ENCODE measurements around the gene DOCK2. TPM values are rescaled to one million over a fixed set of nuclear protein-coding genes. Genes with fewer than 3 reads are reported as not detected.
"Not testable (repeated sequence)": the region's sequence is repeated elsewhere in the genome, so short reads cannot be mapped to it uniquely, and the experiment has no call there.

Gene DOCK2
- total RNA-seq, 2 donors from 2014 or later: 210 to 220 TPM

DNA sequence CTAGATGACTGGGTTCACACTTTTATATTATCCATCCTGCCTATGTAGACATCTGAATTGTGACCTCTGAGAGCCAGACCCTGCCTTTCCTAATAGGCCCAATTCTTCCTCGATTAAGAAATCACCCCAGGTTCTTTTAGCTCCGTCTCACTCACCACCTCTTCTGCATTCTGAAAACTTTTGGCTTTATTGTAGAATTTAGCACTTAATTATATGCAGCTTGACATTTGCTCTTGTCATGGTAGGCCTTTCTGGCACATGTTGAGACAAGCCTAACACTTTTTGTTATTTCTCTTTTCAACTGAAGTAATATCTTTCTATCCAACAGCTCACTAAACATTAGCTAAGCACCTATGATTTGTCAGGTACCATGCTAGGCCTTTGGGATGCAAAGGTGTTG lies 180.0 kb downstream of the DOCK2 start:
- no peaks in the 10 kb centered on the region for H3K9me3 Mint-ChIP-seq
- DNase-seq (ENCODE audit: low spot score in 2 of 2) (no peak), ATAC-seq (no peak)
- H3K27ac Mint-ChIP-seq: peak overlapping the region in 1 of 2 donors; percentile 11
- H3K36me3 Mint-ChIP-seq: peaks cover 46 to 52% of the 10 kb centered on the region in 2 donors

- H3K27ac Mint-ChIP-seq: peak overlapping the region in 1 of 2 donors; percentile 41
- ATAC-seq (no peak), DNase-seq (ENCODE audit: low spot score in 2 of 2) (no peak)
- H3K36me3 Mint-ChIP-seq: peaks cover 16 to 17% of the 10 kb centered on the region in 2 donors
- H3K9me3 Mint-ChIP-seq: peaks cover 0 to 4% of the 10 kb centered on the region in 2 donors
Observed at GRCh38 chr5:169826618-169827017, 189.5 kb downstream of the DOCK2 start.

DNA sequence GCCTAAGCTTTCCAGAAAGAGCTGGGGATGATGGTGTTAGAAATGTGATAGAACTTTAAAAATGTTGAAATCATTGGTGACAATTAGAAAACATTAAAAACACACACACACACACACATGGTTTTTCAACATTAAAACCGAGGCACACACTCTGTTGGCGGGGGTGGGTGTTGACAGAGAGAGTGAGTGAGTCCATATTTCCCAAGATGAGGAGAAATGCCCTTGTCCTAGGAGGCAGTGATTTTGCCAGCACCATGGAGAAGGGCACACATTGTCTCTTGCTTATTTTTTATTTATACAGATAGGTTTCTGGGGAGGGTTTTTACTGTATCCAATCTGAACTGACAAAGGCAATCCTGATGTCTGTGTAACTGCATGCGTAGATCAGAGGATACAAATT lies 190.7 kb downstream of the DOCK2 start:
- Mint-ChIP-seq H3K36me3 (peaks cover 4 to 8% of the 10 kb centered on the region in 2 donors), H3K9me3 (no peaks in the 10 kb centered on the region), H3K27ac (peak overlapping the region in 1 of 2 donors; percentile 41)
- no peak for DNase-seq (ENCODE audit: low spot score in 2 of 2)
- ATAC-seq: peak in 1 of 2 donors; percentile 18

- no peaks in the 10 kb centered on the region for H3K9me3 Mint-ChIP-seq
- ATAC-seq (peak; percentile 79 to 86), DNase-seq (ENCODE audit: low spot score in 2 of 2) (no peak)
- peaks cover 0 to 2% of the 10 kb centered on the region in 2 donors for H3K36me3 Mint-ChIP-seq
- peak overlapping the region in 1 of 2 donors; percentile 9 for H3K27ac Mint-ChIP-seq
Observed at GRCh38 chr5:169828385-169828784, 191.3 kb downstream of the DOCK2 start.

DNA sequence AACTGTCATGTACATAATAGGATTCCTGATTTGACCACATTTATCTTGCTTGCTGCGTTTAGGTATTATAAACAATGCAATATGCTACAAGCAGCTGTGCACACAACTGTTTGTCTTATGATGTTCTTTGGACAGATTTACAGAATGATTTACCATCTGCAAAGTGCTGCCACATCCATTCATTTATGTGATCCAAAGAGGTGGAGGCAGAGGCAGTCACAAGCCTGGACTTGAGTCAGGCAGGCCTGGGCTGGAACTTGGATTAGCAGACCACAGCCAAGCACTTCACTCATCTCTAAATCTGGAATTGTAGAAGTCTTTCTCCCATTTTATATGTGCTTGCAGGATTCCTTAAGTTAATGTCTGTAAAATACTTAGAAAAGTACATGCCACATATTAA lies 194.3 kb downstream of the DOCK2 start:
- H3K36me3 Mint-ChIP-seq: peaks cover 0 to under 1% of the 10 kb centered on the region in 2 donors
- ATAC-seq (no peak), DNase-seq (ENCODE audit: low spot score in 2 of 2) (no peak)
- no peaks in the 10 kb centered on the region for H3K9me3 Mint-ChIP-seq
- H3K27ac Mint-ChIP-seq: no peak overlapping the region

- ATAC-seq (no peak), DNase-seq (ENCODE audit: low spot score in 2 of 2) (no peak)
- Mint-ChIP-seq H3K27ac (peak overlapping the region in 1 of 2 donors; percentile 61), H3K36me3 (peaks cover 0 to 5% of the 10 kb centered on the region in 2 donors), H3K9me3 (no peaks in the 10 kb centered on the region)
Observed at GRCh38 chr5:169832304-169832703, 195.2 kb downstream of the DOCK2 start.

GRCh38 chr5:169832845-169833244 lies 195.8 kb downstream of the DOCK2 start:
- Mint-ChIP-seq H3K36me3 (peaks cover 4 to 9% of the 10 kb centered on the region in 2 donors), H3K9me3 (no peaks in the 10 kb centered on the region), H3K27ac (peak overlapping the region; percentile 55 to 66)
- ATAC-seq (no peak), DNase-seq (ENCODE audit: low spot score in 2 of 2) (no peak)

DNA sequence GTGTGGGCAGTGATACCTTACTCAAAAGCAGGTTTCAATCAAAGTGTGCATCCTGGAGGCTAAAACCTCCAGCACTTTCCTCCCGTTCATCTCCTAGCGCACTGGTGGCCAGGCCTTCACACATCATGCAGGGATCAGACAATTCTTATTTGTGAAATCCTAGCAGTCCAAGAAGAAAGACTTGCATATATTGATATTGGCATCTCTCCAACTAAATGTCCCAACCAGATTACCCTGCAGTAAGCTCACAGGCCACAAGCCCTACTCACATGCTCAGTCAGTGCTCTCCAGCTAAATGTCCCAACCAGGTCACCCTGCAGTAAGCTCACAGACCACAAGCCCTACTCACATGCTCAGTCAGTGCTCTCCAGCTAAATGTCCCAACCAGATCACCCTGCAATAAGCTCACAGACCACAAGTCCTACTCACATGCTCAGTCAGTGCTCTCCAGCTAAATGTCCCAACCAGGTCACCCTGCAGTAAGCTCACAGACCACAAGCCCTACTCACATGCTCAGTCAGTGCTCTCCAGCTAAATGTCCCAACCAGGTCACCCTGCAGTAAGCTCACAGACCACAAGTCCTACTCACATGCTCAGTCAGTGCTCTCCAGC lies 196.7 kb downstream of the DOCK2 start:
- Mint-ChIP-seq H3K27ac (peak overlapping the region in 1 of 2 donors; percentile 66), H3K36me3 (peaks cover 11 to 13% of the 10 kb centered on the region in 2 donors)
- ATAC-seq; DNase-seq (ENCODE audit: low spot score in 2 of 2); H3K9me3 Mint-ChIP-seq: not testable (repeated sequence)

- peak overlapping the region; percentile 47 to 66 for H3K27ac Mint-ChIP-seq
- ATAC-seq: peak in 1 of 2 donors; percentile 68
- not testable (repeated sequence) for DNase-seq (ENCODE audit: low spot score in 2 of 2); H3K9me3 Mint-ChIP-seq
- peaks cover 12 to 13% of the 10 kb centered on the region in 2 donors for H3K36me3 Mint-ChIP-seq
Observed at GRCh38 chr5:169834540-169834939, 197.5 kb downstream of the DOCK2 start.

DNA sequence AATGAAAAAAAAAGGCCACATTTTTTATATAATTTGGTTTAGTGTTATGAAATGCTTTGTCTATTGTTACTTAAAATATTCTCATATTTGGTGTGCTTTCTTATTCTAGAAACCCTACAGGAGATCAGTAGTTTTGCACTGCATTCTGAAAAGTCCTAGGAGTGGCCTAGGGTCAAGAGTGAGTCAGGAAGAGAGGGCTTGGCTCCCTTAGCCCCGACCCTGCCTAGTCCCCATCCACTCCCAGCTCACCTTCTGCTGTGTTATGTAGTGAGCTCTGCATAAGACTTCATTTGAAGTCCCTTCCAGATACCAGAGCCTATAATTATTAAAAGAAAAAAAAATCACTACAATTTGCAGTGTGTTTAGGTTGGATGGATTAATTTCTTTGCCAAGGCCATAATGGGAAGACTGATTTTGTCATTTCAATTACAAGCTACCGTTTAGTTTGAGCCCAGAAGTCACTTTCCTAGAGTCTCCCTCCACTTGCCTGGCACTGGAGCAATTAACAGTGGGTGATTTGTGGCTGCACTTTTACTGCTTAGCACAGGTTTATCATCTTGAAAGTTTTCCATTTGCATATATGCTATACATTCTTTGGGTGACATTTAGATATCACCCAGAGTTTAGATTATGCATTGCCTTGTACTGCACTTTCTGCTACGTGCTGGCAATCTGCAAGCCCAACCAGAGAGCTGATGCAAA lies 199.9 kb downstream of the DOCK2 start:
- Mint-ChIP-seq H3K27ac (no peak overlapping the region), H3K36me3 (peaks cover 34 to 36% of the 10 kb centered on the region in 2 donors), H3K9me3 (no peaks in the 10 kb centered on the region)
- DNase-seq (ENCODE audit: low spot score in 2 of 2): no peak
- no peak for ATAC-seq

GRCh38 chr5:169837686-169838085 lies 200.6 kb downstream of the DOCK2 start:
- Mint-ChIP-seq H3K36me3 (peaks cover 34 to 43% of the 10 kb centered on the region in 2 donors), H3K27ac (peak overlapping the region; percentile 1 to 89), H3K9me3 (no peaks in the 10 kb centered on the region)
- DNase-seq (ENCODE audit: low spot score in 2 of 2) (no peak), ATAC-seq (no peak)

GRCh38 chr5:169838688-169839087 lies 201.6 kb downstream of the DOCK2 start:
- peaks cover 34 to 47% of the 10 kb centered on the region in 2 donors for H3K36me3 Mint-ChIP-seq
- no peak overlapping the region for H3K27ac Mint-ChIP-seq
- ATAC-seq: peak; percentile 20 to 63
- no peaks in the 10 kb centered on the region for H3K9me3 Mint-ChIP-seq
- no peak for DNase-seq (ENCODE audit: low spot score in 2 of 2)

DNA sequence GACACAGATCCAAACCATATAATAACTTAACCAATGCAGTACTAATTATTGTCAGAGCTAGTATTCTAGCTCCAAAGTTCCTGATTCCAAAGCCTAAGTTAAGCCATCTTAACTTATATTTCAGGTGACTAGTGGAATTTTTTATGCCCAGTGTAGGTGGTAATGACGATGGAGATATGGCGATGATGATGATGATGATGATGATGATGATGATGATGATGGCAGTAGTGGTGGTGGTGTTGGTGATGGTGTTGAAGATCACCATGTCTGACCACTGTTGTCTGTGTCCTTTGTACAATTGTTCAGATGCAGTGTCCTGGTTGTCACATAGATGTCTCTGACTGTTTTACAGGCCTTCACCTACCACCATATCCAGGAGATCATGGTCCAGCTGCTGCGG lies 203.3 kb downstream of the DOCK2 start:
- no peak for DNase-seq (ENCODE audit: low spot score in 2 of 2)
- no peaks in the 10 kb centered on the region for H3K9me3 Mint-ChIP-seq
- H3K36me3 Mint-ChIP-seq: peaks cover 41 to 59% of the 10 kb centered on the region in 2 donors
- no peak overlapping the region for H3K27ac Mint-ChIP-seq
- no peak for ATAC-seq

DNA sequence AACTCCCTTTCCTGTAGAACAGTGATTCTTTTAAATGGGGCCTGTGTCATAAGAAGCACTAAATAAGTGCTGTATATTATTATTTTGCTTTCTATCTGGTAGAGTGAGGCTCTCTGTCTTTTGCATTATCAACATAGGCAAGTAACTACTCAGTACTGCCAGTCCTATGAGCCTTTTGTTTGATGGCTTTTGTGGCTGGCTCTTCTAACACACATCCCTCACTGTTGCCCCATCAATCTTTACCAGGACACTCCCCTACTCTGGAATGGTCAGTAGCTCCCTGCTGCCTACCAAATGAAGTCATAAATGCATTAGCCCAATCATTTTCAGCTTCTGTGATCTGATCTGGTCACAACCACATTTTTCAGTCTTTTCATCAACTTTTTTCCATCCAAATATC lies 205.6 kb downstream of the DOCK2 start:
- ATAC-seq: no peak
- H3K27ac Mint-ChIP-seq: peak overlapping the region in 1 of 2 donors; percentile 0

GRCh38 chr5:169847519-169847918 lies 210.4 kb downstream of the DOCK2 start:
- H3K36me3 Mint-ChIP-seq: peaks cover 52 to 76% of the 10 kb centered on the region in 2 donors
- H3K9me3 Mint-ChIP-seq: peaks cover 6 to 36% of the 10 kb centered on the region in 2 donors
- peak overlapping the region in 1 of 2 donors; percentile 30 for H3K27ac Mint-ChIP-seq
- no peak for DNase-seq (ENCODE audit: low spot score in 2 of 2)
- no peak for ATAC-seq

More for the DNA sequence above, 205.6 kb downstream of the DOCK2 start:
- Mint-ChIP-seq H3K36me3 (peaks cover 45 to 64% of the 10 kb centered on the region in 2 donors), H3K9me3 (peaks cover 0 to 4% of the 10 kb centered on the region in 2 donors)
- DNase-seq (ENCODE audit: low spot score in 2 of 2): no peak

DNA sequence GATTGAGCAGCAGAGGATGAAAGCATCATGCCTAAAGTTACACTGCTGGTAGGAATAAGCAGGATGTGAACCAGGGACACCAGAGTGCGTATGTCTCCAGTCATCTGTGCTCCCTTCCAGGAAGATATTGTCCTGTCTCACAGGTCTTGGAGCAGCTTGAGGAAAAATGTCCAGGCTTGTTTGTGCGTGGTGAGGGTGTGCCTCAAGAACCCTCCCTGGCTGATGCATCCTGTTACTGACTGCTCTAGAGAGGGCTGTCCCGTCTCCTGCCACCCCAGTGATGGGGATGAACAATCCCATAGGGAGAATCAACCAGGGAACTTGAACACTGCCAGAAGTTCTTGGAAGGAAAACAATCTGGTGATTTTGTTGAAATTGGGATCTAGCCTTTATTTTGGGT lies 211.2 kb downstream of the DOCK2 start:
- Mint-ChIP-seq H3K27ac (no peak overlapping the region), H3K9me3 (peaks cover 6 to 36% of the 10 kb centered on the region in 2 donors), H3K36me3 (peaks cover 60 to 77% of the 10 kb centered on the region in 2 donors)
- DNase-seq (ENCODE audit: low spot score in 2 of 2) (no peak), ATAC-seq (no peak)

DNA sequence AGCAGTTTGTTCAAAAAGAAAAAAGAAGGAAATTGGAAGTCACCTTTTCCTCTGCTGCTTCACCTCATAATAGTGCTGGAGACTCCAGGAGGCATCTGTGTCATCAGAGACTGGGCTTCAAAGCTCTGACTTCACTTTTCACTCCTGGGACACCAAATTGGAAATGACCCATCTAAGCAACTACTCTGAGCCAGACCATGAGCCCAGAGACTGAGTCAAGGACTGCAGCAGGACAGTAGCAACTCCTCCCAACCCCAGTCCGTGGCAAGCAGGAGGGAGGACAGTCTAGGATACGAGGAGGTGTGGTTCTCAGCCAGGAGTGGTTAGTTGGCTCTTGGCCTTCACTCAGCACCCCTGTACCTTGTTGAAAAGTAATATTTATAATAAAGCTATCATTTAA lies 211.7 kb downstream of the DOCK2 start:
- no peak overlapping the region for H3K27ac Mint-ChIP-seq
- DNase-seq (ENCODE audit: low spot score in 2 of 2): no peak
- peaks cover 61 to 80% of the 10 kb centered on the region in 2 donors for H3K36me3 Mint-ChIP-seq
- no peak for ATAC-seq
- H3K9me3 Mint-ChIP-seq: peaks cover 6 to 36% of the 10 kb centered on the region in 2 donors

Measured in activated naive CD4-positive, alpha-beta T cell treated with anti-CD3 and anti-CD28 coated beads, Interleukin-2, amount 50 U/mL, for 72 hours (primary cell).